Glomerular endothelial cell (primary cell): ENCODE results near the gene IPO13. TPM values are rescaled to one million over a fixed set of nuclear protein-coding genes. Genes with fewer than 3 reads are reported as not detected.

ENCODE experiments used
- DNase-seq: peaks from one replicate; pipeline ENCODE4 v3.0.0-alpha.2; 2011; ENCODE audit warnings: low read depth, low spot score; ENCODE audit errors: extremely low read depth
- total RNA-seq: library from RNA; depleted of rRNA; stranded (reverse); fragments of >200 nt; gene quantifications from 2 replicates; pipeline ENCODE4 v1.2.3, GENCODE V29; 2015

IPO13 gene
- total RNA-seq, 1 donor from 2014 or later, result 27.1 TPM

- no peak for DNase-seq
These were observed 61.5 kb downstream of the IPO13 start for GRCh38 chr1:44008259-44008658.

- no peak for DNase-seq
These were observed 64.3 kb downstream of the IPO13 start for GRCh38 chr1:44010935-44011471.

GRCh38 chr1:44012404-44012803 is 65.7 kb downstream of the IPO13 start:
- DNase-seq, result no peak

- DNase-seq, result no peak
These were observed 66.3 kb downstream of the IPO13 start for GRCh38 chr1:44012941-44013609.

GRCh38 chr1:44013949-44014348 is 67.2 kb downstream of the IPO13 start:
- DNase-seq, result no peak

- no peak for DNase-seq
These were observed 67.8 kb downstream of the IPO13 start for GRCh38 chr1:44014365-44015104.

GRCh38 chr1:44015206-44015605 is 68.5 kb downstream of the IPO13 start:
- DNase-seq, result no peak

GRCh38 chr1:44016041-44016889 is 69.5 kb downstream of the IPO13 start:
- DNase-seq, result no peak

GRCh38 chr1:44016890-44017400 is 70.2 kb downstream of the IPO13 start:
- DNase-seq, result no peak

Other genes with a start within 250 kb of the IPO13 start
- gene ST3GAL3, start 239.4 kb upstream of the IPO13 start, total RNA-seq, result 20.2 and 29.3 TPM in 2 replicates
- 0.88 TPM in 1 of 2 replicates, not detected in the other for gene ARTN, start 13.1 kb upstream of the IPO13 start, total RNA-seq
- 19.4 and 26.7 TPM in 2 replicates for gene DPH2, start 23.1 kb downstream of the IPO13 start, total RNA-seq
- gene ATP6V0B, start 28.0 kb downstream of the IPO13 start, total RNA-seq, result 103 and 119 TPM in 2 replicates
- 87.5 and 93.8 TPM in 2 replicates for gene B4GALT2, start 32.3 kb downstream of the IPO13 start, total RNA-seq
- 0.97 and 5.7 TPM in 2 replicates for gene CCDC24, start 44.6 kb downstream of the IPO13 start, total RNA-seq
- gene SLC6A9, start 84.5 kb downstream of the IPO13 start, total RNA-seq, result 0.15 and 1.5 TPM in 2 replicates
- gene KLF17, start 171.9 kb downstream of the IPO13 start, total RNA-seq, result not detected in 2 replicates
- gene KLF18, start 194.7 kb downstream of the IPO13 start, total RNA-seq, result not detected in 2 replicates